HUES6 (cell line): ENCODE data around the gene UBR3.

ENCODE experiments used
- H3K27ac ChIP-seq: 2 replicates; pipeline ENCODE4 v1.7.0; 2013; ENCODE audit warnings: low read depth, mild to moderate bottlenecking, low read length, inconsistent platforms
- H3K27me3 ChIP-seq: 2 replicates; pipeline ENCODE4 v1.6.1; 2013; ENCODE audit warnings: low read length; ENCODE audit not compliant: control insufficient read depth, insufficient read depth
- H3K36me3 ChIP-seq: 2 replicates; pipeline ENCODE4 v1.6.1; 2013; ENCODE audit warnings: low read length; ENCODE audit not compliant: control insufficient read depth, insufficient read depth
- H3K4me1 ChIP-seq: 2 replicates; pipeline ENCODE4 v1.6.1; 2013; ENCODE audit warnings: low read length; ENCODE audit not compliant: control insufficient read depth, insufficient read depth
- H3K4me3 ChIP-seq: 2 replicates; pipeline ENCODE4 v1.5.1; 2013; ENCODE audit warnings: low read depth, low read length
- H3K9ac ChIP-seq: one replicate; pipeline ENCODE4 v1.6.1; 2013; ENCODE audit warnings: mild to moderate bottlenecking, low read length
- H3K9me3 ChIP-seq: 2 replicates; pipeline ENCODE4 v1.6.1; 2013; ENCODE audit warnings: low read depth, low read length; ENCODE audit not compliant: control insufficient read depth, insufficient read depth

UBR3 gene

GRCh38 chr2:169977530-169977929, 150.3 kb downstream of the UBR3 start:
- Histone ChIP-seq H3K27ac (no peak overlapping the region), H3K36me3 (peaks cover 8% of the 10 kb centered on the region; the same call in 1 of the 2 replicates), H3K9me3 (peaks cover 19% of the 10 kb centered on the region), H3K27me3 (no peaks in the 10 kb centered on the region), H3K9ac (no peak overlapping the region), H3K4me3 (no peak overlapping the region), H3K4me1 (peaks cover 4% of the 10 kb centered on the region; the same call in 1 of the 2 replicates)

- Histone ChIP-seq H3K4me3 (no peak overlapping the region), H3K4me1 (peaks cover 4% of the 10 kb centered on the region; the same call in 1 of the 2 replicates), H3K27ac (no peak overlapping the region), H3K9me3 (peaks cover 19% of the 10 kb centered on the region), H3K27me3 (no peaks in the 10 kb centered on the region), H3K36me3 (peaks cover 8% of the 10 kb centered on the region; the same call in 1 of the 2 replicates), H3K9ac (no peak overlapping the region)
Measured at GRCh38 chr2:169978402-169979017, 151.3 kb downstream of the UBR3 start.

- no peak overlapping the region for H3K27ac ChIP-seq
- H3K9me3 ChIP-seq = peaks cover 16% of the 10 kb centered on the region
- H3K4me1 ChIP-seq = peaks cover 4% of the 10 kb centered on the region; the same call in 1 of the 2 replicates
- H3K36me3 ChIP-seq = peaks cover 8% of the 10 kb centered on the region; the same call in 1 of the 2 replicates
- H3K9ac ChIP-seq = no peak overlapping the region
- H3K4me3 ChIP-seq = no peak overlapping the region
- no peaks in the 10 kb centered on the region for H3K27me3 ChIP-seq
Measured at GRCh38 chr2:169979025-169979424, 151.8 kb downstream of the UBR3 start.

GRCh38 chr2:169980001-169980400, 152.7 kb downstream of the UBR3 start:
- H3K27ac ChIP-seq = no peak overlapping the region
- H3K9ac ChIP-seq = no peak overlapping the region
- peaks cover 8% of the 10 kb centered on the region; the same call in 1 of the 2 replicates for H3K36me3 ChIP-seq
- H3K4me3 ChIP-seq = no peak overlapping the region
- peaks cover 15% of the 10 kb centered on the region for H3K9me3 ChIP-seq
- no peaks in the 10 kb centered on the region for H3K27me3 ChIP-seq
- peaks cover 4% of the 10 kb centered on the region; the same call in 1 of the 2 replicates for H3K4me1 ChIP-seq

- Histone ChIP-seq H3K36me3 (peaks cover 8% of the 10 kb centered on the region; the same call in 1 of the 2 replicates), H3K9ac (no peak overlapping the region), H3K27me3 (no peaks in the 10 kb centered on the region), H3K9me3 (peaks cover 9% of the 10 kb centered on the region; the same call in 1 of the 2 replicates), H3K4me1 (peaks cover 4% of the 10 kb centered on the region; the same call in 1 of the 2 replicates), H3K4me3 (no peak overlapping the region), H3K27ac (no peak overlapping the region)
Measured at GRCh38 chr2:169980643-169981042, 153.4 kb downstream of the UBR3 start.

- Histone ChIP-seq H3K9me3 (no peaks in the 10 kb centered on the region), H3K4me3 (no peak overlapping the region), H3K27me3 (no peaks in the 10 kb centered on the region), H3K36me3 (0 out of 2 replicates have a peak, but pooled peaks cover 2% of the 10 kb centered on the region), H3K9ac (no peak overlapping the region), H3K4me1 (peaks cover 4% of the 10 kb centered on the region; the same call in 1 of the 2 replicates), H3K27ac (no peak overlapping the region)
Measured at GRCh38 chr2:169982929-169983328, 155.7 kb downstream of the UBR3 start.

GRCh38 chr2:169983506-169983905, 156.3 kb downstream of the UBR3 start:
- no peak overlapping the region for H3K9ac ChIP-seq
- 0 out of 2 replicates have a peak, but pooled peaks cover 2% of the 10 kb centered on the region for H3K36me3 ChIP-seq
- no peak overlapping the region for H3K27ac ChIP-seq
- H3K9me3 ChIP-seq = no peaks in the 10 kb centered on the region
- no peak overlapping the region for H3K4me3 ChIP-seq
- peaks cover 1% of the 10 kb centered on the region; the same call in 1 of the 2 replicates for H3K4me1 ChIP-seq
- H3K27me3 ChIP-seq = no peaks in the 10 kb centered on the region

- H3K27ac ChIP-seq = no peak overlapping the region
- H3K4me1 ChIP-seq = no peaks in the 10 kb centered on the region
- H3K27me3 ChIP-seq = no peaks in the 10 kb centered on the region
- 0 out of 2 replicates have a peak, but pooled peaks cover 2% of the 10 kb centered on the region for H3K36me3 ChIP-seq
- H3K9me3 ChIP-seq = no peaks in the 10 kb centered on the region
- H3K9ac ChIP-seq = no peak overlapping the region
- no peak overlapping the region for H3K4me3 ChIP-seq
Measured at GRCh38 chr2:169984145-169984544, 156.9 kb downstream of the UBR3 start.

GRCh38 chr2:169994752-169995151, 167.5 kb downstream of the UBR3 start:
- Histone ChIP-seq H3K27me3 (no peaks in the 10 kb centered on the region), H3K36me3 (0 out of 2 replicates have a peak, but pooled peaks cover 6% of the 10 kb centered on the region), H3K4me3 (no peak overlapping the region), H3K9me3 (peaks cover 10% of the 10 kb centered on the region), H3K27ac (no peak overlapping the region), H3K4me1 (no peaks in the 10 kb centered on the region), H3K9ac (no peak overlapping the region)

- no peaks in the 10 kb centered on the region for H3K27me3 ChIP-seq
Measured at GRCh38 chr2:169997140-169997887, 170.1 kb downstream of the UBR3 start.

GRCh38 chr2:169999054-169999453, 171.8 kb downstream of the UBR3 start:
- Histone ChIP-seq H3K4me1 (peaks cover 7% of the 10 kb centered on the region; the same call in 1 of the 2 replicates), H3K4me3 (no peak overlapping the region), H3K9me3 (peaks cover 10% of the 10 kb centered on the region), H3K36me3 (peaks cover 9% of the 10 kb centered on the region; the same call in 1 of the 2 replicates), H3K27me3 (no peaks in the 10 kb centered on the region), H3K27ac (no peak overlapping the region), H3K9ac (no peak overlapping the region)

More at GRCh38 chr2:169997140-169997887, 170.1 kb downstream of the UBR3 start:
- Histone ChIP-seq H3K4me3 (no peak overlapping the region), H3K36me3 (0 out of 2 replicates have a peak, but pooled peaks cover 6% of the 10 kb centered on the region), H3K9me3 (peaks cover 10% of the 10 kb centered on the region), H3K4me1 (peaks cover 5% of the 10 kb centered on the region; the same call in 1 of the 2 replicates), H3K27ac (no peak overlapping the region), H3K9ac (no peak overlapping the region)
